H9 (cell line): Measurements from ENCODE around the gene LRCH4. TPM values are rescaled to one million over a fixed set of nuclear protein-coding genes. Genes with fewer than 3 reads are reported as not detected.

ENCODE experiments used
- DNase-seq: peaks from one replicate; pipeline ENCODE4 v3.0.0-alpha.2; 2017
- H2AFZ ChIP-seq: one replicate; pipeline ENCODE4 v1.6.1; 2013; ENCODE audit warnings: mild to moderate bottlenecking, low read length, control low read depth, moderate library complexity
- H2AK5ac ChIP-seq: 2 replicates; pipeline ENCODE4 v1.6.1; 2013; ENCODE audit warnings: low read length, control low read depth, mixed read lengths; ENCODE audit not compliant: insufficient read length
- H2BK120ac ChIP-seq: one replicate; pipeline ENCODE4 v1.6.1; 2013; ENCODE audit warnings: low read depth, mild to moderate bottlenecking, low read length, control low read depth, inconsistent platforms; ENCODE audit not compliant: poor library complexity, severe bottlenecking
- H2BK12ac ChIP-seq: 2 replicates; pipeline ENCODE4 v1.6.1; 2013; ENCODE audit warnings: low read length, control low read depth, mixed read lengths, low read depth; ENCODE audit not compliant: insufficient read length
- H2BK15ac ChIP-seq: 2 replicates; pipeline ENCODE4 v1.6.1; 2013; ENCODE audit warnings: low read depth, low read length, control low read depth
- H2BK20ac ChIP-seq: one replicate; pipeline ENCODE4 v1.6.1; 2013; ENCODE audit warnings: low read depth, mild to moderate bottlenecking, low read length, control low read depth, inconsistent platforms; ENCODE audit not compliant: poor library complexity, severe bottlenecking
- H2BK5ac ChIP-seq: 2 replicates; pipeline ENCODE4 v1.6.1; 2013; ENCODE audit warnings: low read length, control low read depth, mixed read lengths; ENCODE audit not compliant: insufficient read length
- H3K14ac ChIP-seq: 2 replicates; pipeline ENCODE4 v1.6.1; 2013; ENCODE audit warnings: low read length, control low read depth; ENCODE audit not compliant: insufficient read depth
- H3K18ac ChIP-seq: 2 replicates; pipeline ENCODE4 v1.6.1; 2013; ENCODE audit warnings: low read depth, mild to moderate bottlenecking, mixed read lengths, low read length, control low read depth; ENCODE audit not compliant: insufficient read length
- H3K23ac ChIP-seq: 2 replicates; pipeline ENCODE4 v1.6.1; 2013; ENCODE audit warnings: low read length, control low read depth, mixed read lengths, low read depth; ENCODE audit not compliant: insufficient read length
- H3K23me2 ChIP-seq: 2 replicates; pipeline ENCODE4 v1.6.1; 2013; ENCODE audit warnings: low read depth, mild to moderate bottlenecking, mixed read lengths, low read length, control low read depth; ENCODE audit not compliant: insufficient read length, poor library complexity, severe bottlenecking
- H3K27ac ChIP-seq: 2 replicates; pipeline ENCODE4 v1.5.1; 2013; ENCODE audit warnings: low read length, control low read depth, mixed read lengths, low read depth; ENCODE audit not compliant: insufficient read length
- H3K27me3 ChIP-seq: 2 replicates; pipeline ENCODE4 v1.6.1; 2013; ENCODE audit warnings: low read length, control low read depth, inconsistent platforms; ENCODE audit not compliant: insufficient read depth
- H3K4ac ChIP-seq: 2 replicates; pipeline ENCODE4 v1.6.1; 2013; ENCODE audit warnings: low read depth, mild to moderate bottlenecking, control low read depth, inconsistent platforms, low read length, moderate library complexity
- H3K4me1 ChIP-seq: 2 replicates; pipeline ENCODE4 v1.6.1; 2013; ENCODE audit warnings: low read length, control low read depth, inconsistent platforms; ENCODE audit not compliant: insufficient read depth
- H3K4me2 ChIP-seq: 2 replicates; pipeline ENCODE4 v1.6.1; 2013; ENCODE audit warnings: low read length, control low read depth, mixed read lengths; ENCODE audit not compliant: insufficient read length, insufficient read depth
- H3K56ac ChIP-seq: 2 replicates; pipeline ENCODE4 v1.6.1; 2013; ENCODE audit warnings: low read depth, mild to moderate bottlenecking, mixed read lengths, low read length, control low read depth; ENCODE audit not compliant: insufficient read length
- H3K79me1 ChIP-seq: 2 replicates; pipeline ENCODE4 v1.6.1; 2013; ENCODE audit warnings: low read depth, mild to moderate bottlenecking, moderate library complexity, low read length, control low read depth, inconsistent platforms; ENCODE audit not compliant: insufficient read depth, poor library complexity, severe bottlenecking
- H3K79me2 ChIP-seq: 2 replicates; pipeline ENCODE4 v1.6.1; 2013; ENCODE audit warnings: low read length, control low read depth, inconsistent platforms; ENCODE audit not compliant: insufficient read depth
- H3K9ac ChIP-seq: 2 replicates; pipeline ENCODE4 v1.6.1; 2013; ENCODE audit warnings: low read length, control low read depth, mixed read lengths; ENCODE audit not compliant: insufficient read length; ENCODE audit errors: extremely low read depth
- H3K9me3 ChIP-seq: one replicate; pipeline ENCODE4 v1.6.1; 2013; ENCODE audit warnings: low read depth, low read length, inconsistent platforms; ENCODE audit not compliant: control insufficient read depth
- H3T11ph ChIP-seq: one replicate; pipeline ENCODE4 v1.6.1; 2013; ENCODE audit warnings: mild to moderate bottlenecking, low read length, control low read depth, inconsistent platforms
- H4K20me1 ChIP-seq: one replicate; pipeline ENCODE4 v1.6.1; 2013; ENCODE audit not compliant: control insufficient read depth, insufficient read length, insufficient read depth
- H4K5ac ChIP-seq: 2 replicates; pipeline ENCODE4 v1.6.1; 2013; ENCODE audit warnings: low read depth, mild to moderate bottlenecking, mixed read lengths, low read length, control low read depth; ENCODE audit not compliant: insufficient read length
- H4K8ac ChIP-seq: replicated peaks from 2 replicates; pipeline ENCODE4 v1.6.1; 2013; ENCODE audit warnings: low read length, control low read depth, mixed read lengths, low read depth; ENCODE audit not compliant: insufficient read length
- H4K91ac ChIP-seq: 2 replicates; pipeline ENCODE4 v1.6.1; 2013; ENCODE audit warnings: low read depth, mild to moderate bottlenecking, moderate library complexity, mixed read lengths, low read length, control low read depth; ENCODE audit not compliant: insufficient read length
- H3K27ac Mint-ChIP-seq, 3 experiments: 2 replicates in 2 of 3; 3 replicates in 1 of 3; pipeline ENCODE4 v1.8.0; 2020 to 2021; ENCODE audit warnings: mixed read lengths in 3 of 3, mild to moderate bottlenecking in 1 of 3, moderate library complexity in 1 of 3
- H3K27me3 Mint-ChIP-seq: 2 replicates; pipeline ENCODE4 v1.8.0; 2021; ENCODE audit warnings: low read depth, mild to moderate bottlenecking, moderate library complexity, mixed read lengths
- H3K36me3 Mint-ChIP-seq, 3 experiments: 2 replicates in 2 of 3; 3 replicates in 1 of 3; pipeline ENCODE4 v1.8.0; 2020 to 2021; ENCODE audit warnings: low read depth in 3 of 3, mixed read lengths in 3 of 3; ENCODE audit not compliant: insufficient read depth in 1 of 3
- H3K4me1 Mint-ChIP-seq, 2 experiments: 2 replicates each; pipeline ENCODE4 v1.8.0; 2020; ENCODE audit warnings: mixed read lengths in 2 of 2
- H3K4me3 Mint-ChIP-seq, 2 experiments: 2 replicates in 1 of 2; 3 replicates in 1 of 2; pipeline ENCODE4 v1.8.0; 2020 to 2021; ENCODE audit warnings: mild to moderate bottlenecking in 2 of 2, mixed read lengths in 2 of 2, moderate library complexity in 1 of 2
- H3K9me3 Mint-ChIP-seq, 2 experiments: 2 replicates in 1 of 2; 3 replicates in 1 of 2; pipeline ENCODE4 v1.8.0; 2020; ENCODE audit warnings: mild to moderate bottlenecking in 2 of 2, mixed read lengths in 2 of 2, moderate library complexity in 1 of 2
- WGBS: extraction: QIAGEN DNeasy Blood & Tissue Kit; methylation state at CpG from one replicate; pipeline ENCODE4 v1.1.7; 2013; ENCODE audit warnings: missing lambda C conversion rate, low lambda C conversion rate, mixed read lengths; ENCODE audit not compliant: insufficient read length; ENCODE audit errors: extremely low coverage; 5-methylcytosine and 5-hydroxymethylcytosine counted together
- total RNA-seq: library from RNA; stranded (reverse); gene quantifications from 2 replicates; pipeline ENCODE4 v1.2.1, GENCODE V29; 2021
- TF ChIP-seq, protein P1 (sequence below): fragments of 200-600 bp; sonication (generic); conservative IDR thresholded peaks from 3 replicates; pipeline ENCODE4 v1.8.0; 2021; ENCODE audit warnings: antibody characterized with exemption, mild to moderate bottlenecking

Gene LRCH4
- total RNA-seq, 1 experiment from 2014 or later, result 39.1 TPM

DNA sequence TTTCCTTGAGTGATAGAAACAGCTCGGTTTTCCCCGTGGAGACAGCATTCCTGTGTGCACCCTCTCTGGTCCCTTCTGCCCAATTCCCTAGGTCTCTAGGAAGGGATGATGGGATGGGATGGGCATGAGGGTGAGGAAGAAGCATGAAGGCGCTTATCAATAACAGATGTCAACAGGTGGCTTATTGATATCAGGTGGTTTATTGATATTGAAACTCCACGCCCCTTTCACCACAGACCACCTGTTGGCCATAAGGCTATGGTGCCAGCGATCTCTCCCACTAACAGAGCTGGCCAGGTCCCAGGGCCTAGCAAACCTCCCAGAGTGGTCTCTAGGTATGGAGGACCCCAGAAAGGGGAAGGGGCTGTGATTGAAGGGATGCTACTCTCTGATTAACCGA lies 34.3 kb upstream of the LRCH4 start:
- H4K20me1 ChIP-seq, result no peaks in the 10 kb centered on the region
- no peaks in the 10 kb centered on the region for H3K27me3 ChIP-seq
- H3K9me3 Mint-ChIP-seq, result no peaks in the 10 kb centered on the region; a peak in 1 of 5 replicates
- no peaks in the 10 kb centered on the region; a peak in 1 of 4 replicates for H3K4me1 Mint-ChIP-seq
- H3K27ac ChIP-seq, result no peak overlapping the region
- no peak for DNase-seq
- H3K14ac ChIP-seq, result no peak overlapping the region
- no peaks in the 10 kb centered on the region for H3K9me3 ChIP-seq
- H3K18ac ChIP-seq, result no peak overlapping the region
- no peak overlapping the region for H2BK20ac ChIP-seq
- H3K79me2 ChIP-seq, result no peaks in the 10 kb centered on the region
- H3K23ac ChIP-seq, result no peak overlapping the region
- WGBS, result no CpG with 5 or more reads among the region's 6 CpGs
- H3K27me3 Mint-ChIP-seq, result peaks cover 9% of the 10 kb centered on the region
- no peaks in the 10 kb centered on the region for H3K79me1 ChIP-seq
- no peak overlapping the region for H3K56ac ChIP-seq
- no peak overlapping the region for H3T11ph ChIP-seq
- H3K9ac ChIP-seq, result no peak overlapping the region
- no peak overlapping the region for H2BK120ac ChIP-seq
- H3K4ac ChIP-seq, result no peak overlapping the region
- H3K23me2 ChIP-seq, result no peaks in the 10 kb centered on the region
- H2AK5ac ChIP-seq, result no peak overlapping the region
- no peak overlapping the region for H3K4me2 ChIP-seq
- no peak overlapping the region for H2BK15ac ChIP-seq
- no peak overlapping the region for H2BK12ac ChIP-seq
- H2AFZ ChIP-seq, result no peak overlapping the region
- H4K91ac ChIP-seq, result no peak overlapping the region
- TF ChIP-seq, protein P1, sequence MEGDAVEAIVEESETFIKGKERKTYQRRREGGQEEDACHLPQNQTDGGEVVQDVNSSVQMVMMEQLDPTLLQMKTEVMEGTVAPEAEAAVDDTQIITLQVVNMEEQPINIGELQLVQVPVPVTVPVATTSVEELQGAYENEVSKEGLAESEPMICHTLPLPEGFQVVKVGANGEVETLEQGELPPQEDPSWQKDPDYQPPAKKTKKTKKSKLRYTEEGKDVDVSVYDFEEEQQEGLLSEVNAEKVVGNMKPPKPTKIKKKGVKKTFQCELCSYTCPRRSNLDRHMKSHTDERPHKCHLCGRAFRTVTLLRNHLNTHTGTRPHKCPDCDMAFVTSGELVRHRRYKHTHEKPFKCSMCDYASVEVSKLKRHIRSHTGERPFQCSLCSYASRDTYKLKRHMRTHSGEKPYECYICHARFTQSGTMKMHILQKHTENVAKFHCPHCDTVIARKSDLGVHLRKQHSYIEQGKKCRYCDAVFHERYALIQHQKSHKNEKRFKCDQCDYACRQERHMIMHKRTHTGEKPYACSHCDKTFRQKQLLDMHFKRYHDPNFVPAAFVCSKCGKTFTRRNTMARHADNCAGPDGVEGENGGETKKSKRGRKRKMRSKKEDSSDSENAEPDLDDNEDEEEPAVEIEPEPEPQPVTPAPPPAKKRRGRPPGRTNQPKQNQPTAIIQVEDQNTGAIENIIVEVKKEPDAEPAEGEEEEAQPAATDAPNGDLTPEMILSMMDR, result no peak
- H4K8ac ChIP-seq, result no peak overlapping the region
- no peak overlapping the region for H3K4me3 Mint-ChIP-seq
- H2BK5ac ChIP-seq, result no peak overlapping the region
- H3K27ac Mint-ChIP-seq, result no peak overlapping the region; a peak in 2 of 7 replicates
- no peaks in the 10 kb centered on the region for H3K4me1 ChIP-seq
- H3K36me3 Mint-ChIP-seq, result no peaks in the 10 kb centered on the region
- H4K5ac ChIP-seq, result no peak overlapping the region
